ENCODE measurements around the gene BPIFB4.

- TF ChIP-seq POLR2A (IDR thresholded peaks at IDR 0.05; ENCODE audit: low read depth, low read length) (no peak), GATA2 (IDR thresholded peaks at IDR 0.05; ENCODE audit: insufficient read depth, insufficient read length, low read depth, low read length) (no peak), CTCF (IDR thresholded peaks at IDR 0.05; ENCODE audit: extremely low read depth in 1 of 2, insufficient read depth in 1 of 2, low read depth in 1 of 2, low read length in 2 of 2) (no peak), POLR2AphosphoS5 (IDR thresholded peaks at IDR 0.05; ENCODE audit: insufficient read depth, low read depth, low read length) (no peak), EZH2 (IDR thresholded peaks at IDR 0.05; ENCODE audit: borderline replicate concordance, low read depth, low read length, severe bottlenecking) (no peak), FOS (IDR thresholded peaks at IDR 0.05; ENCODE audit: borderline replicate concordance, insufficient read depth, low read length) (no peak)
Measured at GRCh38 chr20:33042983-33043730, 36.3 kb upstream of the BPIFB4 start.
